A549 (cell line): ENCODE data around the gene MYL12A. TPM values are rescaled to one million over a fixed set of nuclear protein-coding genes. Genes with fewer than 3 reads are reported as not detected.

Experiments used
- ATAC-seq, 2 experiments: fragments of 200-7000 bp in 1 of 2; fragments of >200 bp in 1 of 2; cut with Nextera tagmentation in 1 of 2; cut with Tn5 transposase in 1 of 2; 3 replicates each; pipeline versions ENCODE4 v1.8.0 to v1.9.1; 2018 to 2020; ENCODE audit warnings: mild to moderate bottlenecking in 1 of 2, moderate library complexity in 1 of 2
- CTCF ChIA-PET: fragments of 300-600 bp; sonication (Branson Sonifier 250); formaldehyde crosslinking; extraction: SDS; loops from one replicate; lab custom pipeline; 2021; ENCODE audit warnings: antibody characterized with exemption, inconsistent platforms; lab: Yijun Ruan, JAX
- POLR2A ChIA-PET: fragments of 350-600 bp; formaldehyde crosslinking; extraction: SDS; loops from one replicate; lab custom pipeline; 2021; ENCODE audit warnings: antibody characterized with exemption, inconsistent platforms; lab: Yijun Ruan, JAX
- DNase-seq, 2 experiments: peaks; one replicate each; pipeline versions ENCODE4 v3.0.0 to v3.0.0-alpha.2; 2011 to 2016; ENCODE audit warnings: low read depth in 1 of 2, low spot score in 1 of 2
- FAIRE-seq: peaks from 2 replicates; lab custom pipeline; 2011; peaks lifted over from hg19 to GRCh38; lab: Jason Lieb, UNC
- H3K27ac ChIP-seq, 2 experiments: fragments of >200 bp; sonication (Bioruptor Twin); formaldehyde crosslinking; 3 replicates each; pipeline ENCODE4 v1.5.1; 2016 to 2017
- H3K4me1 ChIP-seq: fragments of >200 bp; sonication (Bioruptor Twin); formaldehyde crosslinking; 3 replicates; pipeline ENCODE4 v1.6.1; 2016
- H3K4me2 ChIP-seq: fragments of >200 bp; sonication (Bioruptor Twin); formaldehyde crosslinking; 3 replicates; pipeline ENCODE4 v1.6.1; 2016
- H3K4me3 ChIP-seq: fragments of >200 bp; sonication (Bioruptor Twin); formaldehyde crosslinking; 3 replicates; pipeline ENCODE4 v1.5.1; 2016
- H3K9me3 ChIP-seq: fragments of >200 bp; sonication (Bioruptor Twin); formaldehyde crosslinking; 3 replicates; pipeline ENCODE4 v1.6.1; 2016
- CBX2 ChIP-seq: fragments of 200-600 bp; sonication (generic); IDR thresholded peaks from 2 replicates; pipeline ENCODE4 v1.6.1; 2016; ENCODE audit warnings: low read depth, mild to moderate bottlenecking, borderline replicate concordance
- ESRRA ChIP-seq: fragments of 150-350 bp; IDR thresholded peaks from 2 replicates; pipeline ENCODE4 v1.6.1; 2014; ENCODE audit warnings: mild to moderate bottlenecking, low read length, borderline replicate concordance
- FOSL2 ChIP-seq, 2 experiments: fragments of 450-650 bp in 1 of 2; fragments of >200 bp in 1 of 2; sonication (Bioruptor Twin) in 1 of 2; formaldehyde crosslinking; IDR thresholded peaks; 2 replicates each; pipeline versions ENCODE4 v1.5.0 to v1.6.1; 2016 to 2020; ENCODE audit warnings: mild to moderate bottlenecking in 1 of 2, moderate library complexity in 1 of 2
- HDAC2 ChIP-seq: fragments of 200-600 bp; sonication (generic); IDR thresholded peaks from 2 replicates; pipeline ENCODE4 v1.6.1; 2016
- HEYL ChIP-seq: fragments of 250-450 bp; sonication (Bioruptor Pico); IDR thresholded peaks from 2 replicates; pipeline ENCODE4 v1.8.0; 2021; ENCODE audit warnings: mild to moderate bottlenecking, moderate library complexity
- HOXB13 ChIP-seq: fragments of 250-450 bp; sonication (Bioruptor Pico); IDR thresholded peaks from 2 replicates; pipeline ENCODE4 v1.5.0; 2020; ENCODE audit warnings: low read depth, mild to moderate bottlenecking, moderate library complexity
- JUN ChIP-seq, 2 experiments: fragments of >200 bp; sonication (Bioruptor Twin); formaldehyde crosslinking; IDR thresholded peaks; 2 replicates in 1 of 2; 3 replicates in 1 of 2; pipeline ENCODE4 v1.6.1; 2016 to 2017
- MAFK ChIP-seq: fragments of 450-650 bp; IDR thresholded peaks from 2 replicates; pipeline ENCODE4 v1.6.1; 2014; ENCODE audit not compliant: partially characterized antibody
- MAZ ChIP-seq: fragments of 150-350 bp; IDR thresholded peaks from 2 replicates; pipeline ENCODE4 v1.6.1; 2014; ENCODE audit warnings: antibody characterized with exemption, low read depth, low read length, borderline replicate concordance
- MYC ChIP-seq: IDR thresholded peaks from 2 replicates; pipeline ENCODE4 v1.6.1; 2012; ENCODE audit warnings: mild to moderate bottlenecking, inconsistent platforms, low read length, improper control_type of control experiment, borderline replicate concordance
- NFE2L2 ChIP-seq: fragments of 150-350 bp; conservative IDR thresholded peaks from 2 replicates; pipeline ENCODE4 v1.6.1; 2014; ENCODE audit warnings: low read length
- NPAS2 ChIP-seq: fragments of 250-450 bp; sonication (Bioruptor Pico); IDR thresholded peaks from 2 replicates; pipeline ENCODE4 v1.8.0; 2022; ENCODE audit warnings: mild to moderate bottlenecking, moderate library complexity, borderline replicate concordance
- NR3C1 ChIP-seq: fragments of >200 bp; sonication (Bioruptor Twin); formaldehyde crosslinking; IDR thresholded peaks from 3 replicates; pipeline ENCODE4 v1.6.1; 2017
- POLR2AphosphoS2 ChIP-seq: conservative IDR thresholded peaks from 2 replicates; pipeline ENCODE4 v1.6.1; 2012; ENCODE audit warnings: low read length, improper control_type of control experiment, inconsistent platforms
- RAD21 ChIP-seq, 2 experiments: fragments of >200 bp in 1 of 2; sonication (Bioruptor Twin) in 1 of 2; formaldehyde crosslinking in 1 of 2; IDR thresholded peaks in 1 of 2; conservative IDR thresholded peaks in 1 of 2; 2 replicates in 1 of 2; 3 replicates in 1 of 2; pipeline ENCODE4 v1.6.1; 2012 to 2018; ENCODE audit warnings: inconsistent platforms in 1 of 2
- TFCP2L1 ChIP-seq: fragments of 250-450 bp; sonication (Bioruptor Pico); IDR thresholded peaks from 2 replicates; pipeline ENCODE4 v1.5.0; 2021; ENCODE audit warnings: mild to moderate bottlenecking
- ZNF302 ChIP-seq: fragments of 250-450 bp; sonication (Bioruptor Pico); IDR thresholded peaks from 2 replicates; pipeline ENCODE4 v1.9.0; 2021; ENCODE audit warnings: inconsistent platforms, mild to moderate bottlenecking, moderate library complexity
- WGBS: methylation state at CpG from one replicate; pipeline ENCODE4 v1.1.6; 2017; ENCODE audit errors: missing lambda C conversion rate; 5-methylcytosine and 5-hydroxymethylcytosine counted together
- polyA plus RNA-seq, 4 experiments: library from polyadenylated mRNA; depleted of rRNA in 3 of 4; stranded (reverse); fragments of >200 nt; fragmentation: RNase III in 1 of 4; extraction: RNeasy Plus Mini Kit Qiagen cat#74134 plus additional on column Dnase treatment in 1 of 4; gene quantifications; 2 replicates in 3 of 4; 3 replicates in 1 of 4; pipeline ENCODE4 v1.2.3, GENCODE V29; 2011 to 2017
- TF ChIP-seq, protein P1 (sequence below): fragments of >200 bp; sonication (Bioruptor Twin); formaldehyde crosslinking; IDR thresholded peaks from 3 replicates; pipeline ENCODE4 v1.5.1; 2016
- TF ChIP-seq, protein P2 (sequence below): fragments of 450-650 bp; IDR thresholded peaks from 2 replicates; pipeline ENCODE4 v1.6.1; 2014; ENCODE audit warnings: antibody characterized with exemption
- TF ChIP-seq, protein P3 (sequence below): IDR thresholded peaks from 2 replicates; pipeline ENCODE4 v1.6.1; 2012
- TF ChIP-seq, protein P4 (sequence below): fragments of >200 bp; sonication (Bioruptor Twin); formaldehyde crosslinking; IDR thresholded peaks from 2 replicates; pipeline ENCODE4 v1.6.1; 2016
- TF ChIP-seq, protein P5 (sequence below): IDR thresholded peaks from 2 replicates; pipeline ENCODE4 v1.6.1; 2012

Gene MYL12A
- polyA plus RNA-seq, 2 of the 4 experiments (the other 2 are of a cell fraction) = 510 to 514 TPM

DNA sequence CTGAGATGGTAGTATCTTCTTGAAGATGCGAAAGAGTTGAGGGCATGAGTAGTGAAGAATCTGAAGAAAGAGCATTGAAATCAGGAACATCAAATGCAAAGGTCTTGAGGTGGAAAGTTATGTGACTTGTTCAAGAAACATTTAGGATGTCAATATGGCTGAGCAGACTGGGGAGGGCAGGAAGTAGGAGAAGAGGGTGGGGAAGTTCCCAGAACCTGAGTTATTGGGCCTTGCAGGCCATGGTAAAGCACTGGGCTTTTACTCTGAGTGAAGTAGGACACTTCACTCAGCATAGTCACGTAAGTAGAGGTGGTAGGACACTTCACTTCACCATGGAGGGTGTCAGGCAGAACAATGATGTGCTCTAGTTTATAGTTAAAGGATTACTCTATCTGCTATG, 11.8 kb upstream of the MYL12A start:
- Histone ChIP-seq H3K4me1 (no peaks in the 10 kb centered on the region), H3K9me3 (no peaks in the 10 kb centered on the region), H3K4me3 (no peak overlapping the region), H3K4me2 (no peak overlapping the region), H3K27ac (no peak overlapping the region)
- TF ChIP-seq HEYL (CRISPR knock-in tag) (no peak), TFCP2L1 (CRISPR knock-in tag) (no peak), FOSL2 (IDR thresholded peaks at IDR 0.05) (no peak), FOSL2 (CRISPR knock-in tag; IDR thresholded peaks at IDR 0.05) (no peak), MYC (no peak), MAFK (no peak), NPAS2 (CRISPR knock-in tag) (no peak), RAD21 (conservative IDR thresholded peaks at IDR 0.05 in 1 of 2, IDR thresholded peaks at IDR 0.05 in 1 of 2) (no peak), ESRRA (no peak), NFE2L2 (no peak), MAZ (no peak)
- TF ChIP-seq, protein P1, sequence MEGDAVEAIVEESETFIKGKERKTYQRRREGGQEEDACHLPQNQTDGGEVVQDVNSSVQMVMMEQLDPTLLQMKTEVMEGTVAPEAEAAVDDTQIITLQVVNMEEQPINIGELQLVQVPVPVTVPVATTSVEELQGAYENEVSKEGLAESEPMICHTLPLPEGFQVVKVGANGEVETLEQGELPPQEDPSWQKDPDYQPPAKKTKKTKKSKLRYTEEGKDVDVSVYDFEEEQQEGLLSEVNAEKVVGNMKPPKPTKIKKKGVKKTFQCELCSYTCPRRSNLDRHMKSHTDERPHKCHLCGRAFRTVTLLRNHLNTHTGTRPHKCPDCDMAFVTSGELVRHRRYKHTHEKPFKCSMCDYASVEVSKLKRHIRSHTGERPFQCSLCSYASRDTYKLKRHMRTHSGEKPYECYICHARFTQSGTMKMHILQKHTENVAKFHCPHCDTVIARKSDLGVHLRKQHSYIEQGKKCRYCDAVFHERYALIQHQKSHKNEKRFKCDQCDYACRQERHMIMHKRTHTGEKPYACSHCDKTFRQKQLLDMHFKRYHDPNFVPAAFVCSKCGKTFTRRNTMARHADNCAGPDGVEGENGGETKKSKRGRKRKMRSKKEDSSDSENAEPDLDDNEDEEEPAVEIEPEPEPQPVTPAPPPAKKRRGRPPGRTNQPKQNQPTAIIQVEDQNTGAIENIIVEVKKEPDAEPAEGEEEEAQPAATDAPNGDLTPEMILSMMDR = no peak
- 73% methylated on average over 2 of the region's 2 CpGs for WGBS
- no peak for DNase-seq
- no peak for ATAC-seq
- FAIRE-seq = no peak
- POLR2A ChIA-PET = no interaction called here
- CTCF ChIA-PET = no interaction called here

DNA sequence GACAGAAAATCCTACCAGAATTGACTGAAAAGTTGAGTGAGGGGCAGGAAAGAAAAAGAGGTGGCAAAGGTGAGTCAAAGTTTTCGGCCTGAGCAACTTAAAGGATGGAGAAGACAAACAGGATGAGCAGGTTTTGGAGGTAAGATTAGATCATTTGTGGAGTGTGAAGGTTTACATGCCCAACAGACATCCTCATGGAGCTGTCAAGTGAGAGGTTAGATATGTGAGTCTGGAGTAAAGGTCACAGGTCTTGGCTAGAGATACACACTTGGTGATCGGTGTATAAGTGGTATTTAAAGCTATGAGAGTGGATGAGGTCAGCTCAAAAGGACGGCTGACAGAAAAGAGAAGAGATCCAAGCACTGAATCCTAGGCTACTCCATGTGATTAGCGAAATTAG, 11.1 kb upstream of the MYL12A start:
- Histone ChIP-seq H3K9me3 (peaks cover 5% of the 10 kb centered on the region; the same call in 1 of the 3 replicates), H3K27ac (no peak overlapping the region), H3K4me3 (no peak overlapping the region), H3K4me2 (no peak overlapping the region), H3K4me1 (no peaks in the 10 kb centered on the region)
- ChIA-PET CTCF (no interaction called here), POLR2A (no interaction called here)
- ATAC-seq (no peak), FAIRE-seq (no peak), DNase-seq (no peak)
- WGBS = 58% methylated on average over 4 of the region's 4 CpGs
- TF ChIP-seq, protein P2, sequence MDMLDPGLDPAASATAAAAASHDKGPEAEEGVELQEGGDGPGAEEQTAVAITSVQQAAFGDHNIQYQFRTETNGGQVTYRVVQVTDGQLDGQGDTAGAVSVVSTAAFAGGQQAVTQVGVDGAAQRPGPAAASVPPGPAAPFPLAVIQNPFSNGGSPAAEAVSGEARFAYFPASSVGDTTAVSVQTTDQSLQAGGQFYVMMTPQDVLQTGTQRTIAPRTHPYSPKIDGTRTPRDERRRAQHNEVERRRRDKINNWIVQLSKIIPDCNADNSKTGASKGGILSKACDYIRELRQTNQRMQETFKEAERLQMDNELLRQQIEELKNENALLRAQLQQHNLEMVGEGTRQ = no peak
- TF ChIP-seq CBX2 (no peak), ZNF302 (CRISPR knock-in tag) (no peak), NFE2L2 (no peak), HDAC2 (no peak), POLR2AphosphoS2 (no peak), NPAS2 (CRISPR knock-in tag) (no peak)
- TF ChIP-seq, protein P3, sequence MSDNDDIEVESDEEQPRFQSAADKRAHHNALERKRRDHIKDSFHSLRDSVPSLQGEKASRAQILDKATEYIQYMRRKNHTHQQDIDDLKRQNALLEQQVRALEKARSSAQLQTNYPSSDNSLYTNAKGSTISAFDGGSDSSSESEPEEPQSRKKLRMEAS = no peak
- TF ChIP-seq, protein P4, sequence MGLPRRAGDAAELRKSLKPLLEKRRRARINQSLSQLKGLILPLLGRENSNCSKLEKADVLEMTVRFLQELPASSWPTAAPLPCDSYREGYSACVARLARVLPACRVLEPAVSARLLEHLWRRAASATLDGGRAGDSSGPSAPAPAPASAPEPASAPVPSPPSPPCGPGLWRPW = no peak
- TF ChIP-seq, protein P5, sequence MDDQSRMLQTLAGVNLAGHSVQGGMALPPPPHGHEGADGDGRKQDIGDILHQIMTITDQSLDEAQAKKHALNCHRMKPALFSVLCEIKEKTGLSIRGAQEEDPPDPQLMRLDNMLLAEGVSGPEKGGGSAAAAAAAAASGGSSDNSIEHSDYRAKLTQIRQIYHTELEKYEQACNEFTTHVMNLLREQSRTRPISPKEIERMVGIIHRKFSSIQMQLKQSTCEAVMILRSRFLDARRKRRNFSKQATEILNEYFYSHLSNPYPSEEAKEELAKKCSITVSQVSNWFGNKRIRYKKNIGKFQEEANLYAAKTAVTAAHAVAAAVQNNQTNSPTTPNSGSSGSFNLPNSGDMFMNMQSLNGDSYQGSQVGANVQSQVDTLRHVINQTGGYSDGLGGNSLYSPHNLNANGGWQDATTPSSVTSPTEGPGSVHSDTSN = no peak

DNA sequence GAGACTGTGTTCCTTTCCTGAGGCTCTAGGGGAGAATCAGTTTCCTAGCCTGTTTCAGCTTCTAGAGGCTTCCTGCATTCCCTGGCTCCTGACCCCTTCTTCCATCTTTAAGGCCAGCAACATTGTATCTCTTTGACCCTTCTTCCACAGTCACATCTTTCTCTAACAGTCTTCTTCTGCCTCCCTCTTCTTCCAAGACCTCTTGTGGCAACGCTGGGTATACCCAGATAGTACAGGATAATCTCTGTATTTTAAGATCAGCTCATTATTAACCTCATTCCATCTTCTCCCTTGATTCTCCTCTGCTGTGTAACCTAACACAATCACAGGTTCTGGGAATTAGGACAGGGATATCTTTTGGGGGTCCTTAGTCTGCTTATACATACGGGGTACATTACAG, 8.9 kb upstream of the MYL12A start:
- no peak overlapping the region for H3K27ac ChIP-seq
- ChIA-PET POLR2A (no interaction called here), CTCF (interaction anchor here (0.5 to 1.6 kb wide), 7 partner anchors 11 to 1134 kb away, joined by 3 to 5 read pairs (median 3); partner anchors contain the start of gene MYOM1)
- H3K9me3 ChIP-seq = peaks cover 6% of the 10 kb centered on the region; the same call in 1 of the 3 replicates
- peak in 1 of 2 experiments; percentile 71; a peak in 3 of 6 replicates for ATAC-seq
- H3K4me3 ChIP-seq = no peak overlapping the region
- no peak for FAIRE-seq
- TF ChIP-seq TFCP2L1 (CRISPR knock-in tag) = no peak
- TF ChIP-seq HDAC2 = no peak
- TF ChIP-seq JUN (IDR thresholded peaks at IDR 0.05) = no peak
- no peak for TF ChIP-seq HEYL (CRISPR knock-in tag)
- no peak for TF ChIP-seq FOSL2 (IDR thresholded peaks at IDR 0.05)
- no peak for TF ChIP-seq FOSL2 (CRISPR knock-in tag; IDR thresholded peaks at IDR 0.05)
- TF ChIP-seq MAFK = no peak
- TF ChIP-seq, protein P4 = no peak
- no peak for TF ChIP-seq HOXB13 (CRISPR knock-in tag)
- TF ChIP-seq, protein P1 = no peak
- no peak for TF ChIP-seq NR3C1
- TF ChIP-seq, protein P3 = no peak
- DNase-seq = no peak
- 36% methylated on average over 2 of the region's 2 CpGs for WGBS
- H3K4me2 ChIP-seq = no peak overlapping the region
- H3K4me1 ChIP-seq = no peaks in the 10 kb centered on the region
